Measurements from ENCODE around the gene MAP3K10.

The MAP3K10 gene

GRCh38 chr19:40177286-40178070, 13.7 kb upstream of the MAP3K10 start:
- no peaks in the 10 kb centered on the region for H3K4me1 ChIP-seq (ENCODE audit: control insufficient read depth, insufficient read depth, low read length)
- no peak overlapping the region for H3K9ac ChIP-seq (ENCODE audit: low read depth, low read length)
- H3K36me3 ChIP-seq (ENCODE audit: control insufficient read depth, insufficient read depth, low read length) = no peaks in the 10 kb centered on the region
- H3K9me3 ChIP-seq (ENCODE audit: control insufficient read depth, insufficient read depth, low read length) = no peaks in the 10 kb centered on the region
- H3K4me3 ChIP-seq (ENCODE audit: low read depth, low read length) = no peak overlapping the region
- no peaks in the 10 kb centered on the region for H3K27me3 ChIP-seq (ENCODE audit: control insufficient read depth, insufficient read depth, low read length)

GRCh38 chr19:40178756-40179155, 12.5 kb upstream of the MAP3K10 start:
- Histone ChIP-seq H3K36me3 (ENCODE audit: control insufficient read depth, insufficient read depth, low read length) (no peaks in the 10 kb centered on the region), H3K27me3 (ENCODE audit: control insufficient read depth, insufficient read depth, low read length) (no peaks in the 10 kb centered on the region), H3K9me3 (ENCODE audit: control insufficient read depth, insufficient read depth, low read length) (no peaks in the 10 kb centered on the region), H3K4me3 (ENCODE audit: low read depth, low read length) (no peak overlapping the region), H3K9ac (ENCODE audit: low read depth, low read length) (no peak overlapping the region), H3K4me1 (ENCODE audit: control insufficient read depth, insufficient read depth, low read length) (no peaks in the 10 kb centered on the region)

DNA sequence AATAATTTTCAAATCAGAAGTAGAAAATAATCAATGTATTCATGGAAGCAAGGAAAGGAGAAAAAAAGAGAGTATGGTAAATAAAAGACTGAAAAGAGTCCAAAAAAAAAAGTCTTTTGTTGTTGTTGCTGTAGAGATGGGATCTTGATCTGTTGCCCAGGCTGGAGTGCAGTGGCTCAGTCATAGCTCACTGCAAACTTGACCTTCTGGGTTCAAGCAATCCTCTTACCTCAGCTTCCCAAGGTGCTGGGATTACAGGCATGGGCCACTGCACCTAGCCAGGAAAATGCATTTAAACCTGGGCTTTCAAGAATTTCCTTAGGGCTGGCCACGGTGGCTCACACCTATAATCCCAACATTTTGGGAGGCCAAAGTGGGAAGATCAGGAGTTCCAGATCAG, 7.0 kb upstream of the MAP3K10 start:
- no peak overlapping the region for H3K9ac ChIP-seq (ENCODE audit: low read depth, low read length)
- H3K27me3 ChIP-seq (ENCODE audit: control insufficient read depth, insufficient read depth, low read length) = no peaks in the 10 kb centered on the region
- no peaks in the 10 kb centered on the region for H3K9me3 ChIP-seq (ENCODE audit: control insufficient read depth, insufficient read depth, low read length)
- H3K4me3 ChIP-seq (ENCODE audit: low read depth, low read length) = no peak overlapping the region
- no peaks in the 10 kb centered on the region for H3K4me1 ChIP-seq (ENCODE audit: control insufficient read depth, insufficient read depth, low read length)
- H3K36me3 ChIP-seq (ENCODE audit: control insufficient read depth, insufficient read depth, low read length) = no peaks in the 10 kb centered on the region

DNA sequence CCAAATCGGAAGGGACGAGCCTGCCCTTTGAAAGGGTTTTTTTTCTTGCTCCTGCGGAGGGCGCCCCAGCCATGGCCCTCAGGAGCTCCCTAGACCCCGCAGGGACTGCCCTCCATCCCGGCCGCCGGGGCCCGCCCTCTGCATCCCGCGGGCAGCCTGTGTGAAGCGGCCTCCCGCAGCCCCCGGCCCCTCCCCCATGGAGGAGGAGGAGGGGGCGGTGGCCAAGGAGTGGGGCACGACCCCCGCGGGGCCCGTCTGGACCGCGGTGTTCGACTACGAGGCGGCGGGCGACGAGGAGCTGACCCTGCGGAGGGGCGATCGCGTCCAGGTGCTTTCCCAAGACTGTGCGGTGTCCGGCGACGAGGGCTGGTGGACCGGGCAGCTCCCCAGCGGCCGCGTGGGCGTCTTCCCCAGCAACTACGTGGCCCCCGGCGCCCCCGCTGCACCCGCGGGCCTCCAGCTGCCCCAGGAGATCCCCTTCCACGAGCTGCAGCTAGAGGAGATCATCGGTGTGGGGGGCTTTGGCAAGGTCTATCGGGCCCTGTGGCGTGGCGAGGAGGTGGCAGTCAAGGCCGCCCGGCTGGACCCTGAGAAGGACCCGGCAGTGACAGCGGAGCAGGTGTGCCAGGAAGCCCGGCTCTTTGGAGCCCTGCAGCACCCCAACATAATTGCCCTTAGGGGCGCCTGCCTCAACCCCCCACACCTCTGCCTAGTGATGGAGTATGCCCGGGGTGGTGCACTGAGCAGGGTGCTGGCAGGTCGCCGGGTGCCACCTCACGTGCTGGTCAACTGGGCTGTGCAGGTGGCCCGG, 815 bp downstream of the MAP3K10 start:
- H3K36me3 ChIP-seq (ENCODE audit: control insufficient read depth, insufficient read depth, low read length) = peaks cover 2% of the 10 kb centered on the region
- H3K4me1 ChIP-seq (ENCODE audit: control insufficient read depth, insufficient read depth, low read length) = peaks cover 5% of the 10 kb centered on the region
- no peaks in the 10 kb centered on the region for H3K27me3 ChIP-seq (ENCODE audit: control insufficient read depth, insufficient read depth, low read length)
- peak overlapping the region; percentile 50 for H3K4me3 ChIP-seq (ENCODE audit: low read depth, low read length)
- H3K9ac ChIP-seq (ENCODE audit: low read depth, low read length) = no peak overlapping the region
- no peaks in the 10 kb centered on the region for H3K9me3 ChIP-seq (ENCODE audit: control insufficient read depth, insufficient read depth, low read length)

DNA sequence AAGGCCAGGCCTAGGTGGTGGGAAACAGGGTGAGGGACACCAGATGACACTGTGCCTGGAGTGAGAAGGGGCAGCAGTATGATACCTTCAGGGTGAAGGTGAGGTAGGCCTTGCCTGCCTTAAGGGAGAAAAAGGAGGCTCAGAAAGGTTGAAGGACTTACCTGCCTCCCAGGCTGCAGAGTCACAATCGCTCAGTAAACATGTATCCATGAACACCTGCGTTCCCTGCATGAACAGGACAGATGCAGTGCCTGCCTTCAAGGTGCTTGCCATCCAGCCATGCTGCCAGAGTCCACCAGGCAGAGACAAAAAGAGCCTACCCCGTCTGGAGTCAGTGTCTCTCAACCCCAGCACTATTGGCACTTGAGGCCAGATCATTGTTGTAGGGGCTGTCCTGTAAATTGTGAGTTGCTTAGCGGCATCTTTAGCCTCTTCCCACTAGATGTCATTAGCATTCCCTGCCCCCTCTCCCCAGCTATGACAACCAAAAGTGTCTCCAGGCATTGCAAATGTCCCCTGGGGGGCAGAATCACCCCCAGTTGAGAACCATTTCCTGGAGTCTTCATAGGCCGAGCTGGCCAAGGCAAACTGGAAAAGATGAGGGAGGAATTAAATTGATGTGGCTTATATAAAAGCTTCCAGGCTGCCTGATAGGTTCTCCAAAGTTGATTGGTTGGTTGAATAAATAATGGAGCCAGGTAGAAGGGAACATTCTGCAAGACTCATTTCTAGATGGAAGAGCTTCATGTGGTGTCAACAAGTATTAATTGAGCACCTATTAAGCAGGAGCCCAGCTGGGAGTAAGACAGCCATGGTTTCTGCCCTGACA, 1.7 kb downstream of the MAP3K10 start:
- peaks cover 5% of the 10 kb centered on the region for H3K4me1 ChIP-seq (ENCODE audit: control insufficient read depth, insufficient read depth, low read length)
- no peaks in the 10 kb centered on the region for H3K9me3 ChIP-seq (ENCODE audit: control insufficient read depth, insufficient read depth, low read length)
- H3K9ac ChIP-seq (ENCODE audit: low read depth, low read length) = no peak overlapping the region
- peaks cover 3% of the 10 kb centered on the region for H3K36me3 ChIP-seq (ENCODE audit: control insufficient read depth, insufficient read depth, low read length)
- peak overlapping the region; percentile 1 for H3K4me3 ChIP-seq (ENCODE audit: low read depth, low read length)
- H3K27me3 ChIP-seq (ENCODE audit: control insufficient read depth, insufficient read depth, low read length) = no peaks in the 10 kb centered on the region

DNA sequence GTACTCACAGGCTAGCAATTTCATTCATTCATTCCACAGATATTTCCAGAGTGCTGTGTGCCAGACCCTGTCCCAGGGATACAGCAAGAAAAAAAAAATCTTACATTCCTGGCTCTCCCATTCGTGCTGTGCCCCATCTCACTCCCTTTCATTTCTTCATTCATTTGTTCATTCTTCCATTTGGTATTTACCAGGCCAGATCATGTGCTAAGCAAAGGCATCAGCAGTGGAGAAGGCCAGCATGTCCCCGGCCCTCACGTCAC, 2.3 kb downstream of the MAP3K10 start:
- peaks cover 5% of the 10 kb centered on the region for H3K4me1 ChIP-seq (ENCODE audit: control insufficient read depth, insufficient read depth, low read length)
- H3K36me3 ChIP-seq (ENCODE audit: control insufficient read depth, insufficient read depth, low read length) = peaks cover 3% of the 10 kb centered on the region
- H3K27me3 ChIP-seq (ENCODE audit: control insufficient read depth, insufficient read depth, low read length) = no peaks in the 10 kb centered on the region
- H3K9me3 ChIP-seq (ENCODE audit: control insufficient read depth, insufficient read depth, low read length) = no peaks in the 10 kb centered on the region
- H3K4me3 ChIP-seq (ENCODE audit: low read depth, low read length) = no peak overlapping the region
- no peak overlapping the region for H3K9ac ChIP-seq (ENCODE audit: low read depth, low read length)

DNA sequence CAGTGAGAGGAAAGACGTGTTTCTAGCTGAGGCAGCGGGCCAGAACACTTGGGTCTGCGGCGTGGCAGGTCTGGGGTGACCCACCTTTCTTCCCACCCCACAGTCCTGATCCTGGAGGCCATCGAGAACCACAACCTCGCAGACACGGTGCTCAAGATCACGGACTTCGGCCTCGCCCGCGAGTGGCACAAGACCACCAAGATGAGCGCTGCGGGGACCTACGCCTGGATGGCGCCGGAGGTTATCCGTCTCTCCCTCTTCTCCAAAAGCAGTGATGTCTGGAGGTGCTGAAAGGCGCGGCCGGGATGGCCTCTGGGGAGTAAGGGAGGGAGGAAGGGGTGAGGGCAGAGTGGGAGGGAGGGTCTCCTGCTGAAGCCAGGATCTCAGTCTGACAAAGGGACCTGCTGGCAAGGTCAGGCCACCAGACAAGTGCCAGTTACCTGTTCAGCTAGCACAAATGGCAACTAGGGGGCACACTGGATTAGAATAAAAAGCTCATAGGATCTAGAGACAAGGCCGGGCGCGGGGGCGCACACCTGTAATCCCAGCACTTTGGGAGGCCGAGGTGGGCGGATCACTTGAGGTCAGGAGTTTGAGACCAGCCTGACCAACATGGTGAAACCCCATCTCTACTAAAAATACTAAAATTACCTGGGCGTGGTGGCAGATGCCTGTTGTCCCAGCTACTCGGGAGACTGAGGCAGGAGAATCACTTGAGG, 7.2 kb downstream of the MAP3K10 start:
- Histone ChIP-seq H3K4me3 (ENCODE audit: low read depth, low read length) (no peak overlapping the region), H3K9me3 (ENCODE audit: control insufficient read depth, insufficient read depth, low read length) (no peaks in the 10 kb centered on the region), H3K27me3 (ENCODE audit: control insufficient read depth, insufficient read depth, low read length) (no peaks in the 10 kb centered on the region), H3K9ac (ENCODE audit: low read depth, low read length) (no peak overlapping the region), H3K4me1 (ENCODE audit: control insufficient read depth, insufficient read depth, low read length) (no peaks in the 10 kb centered on the region), H3K36me3 (ENCODE audit: control insufficient read depth, insufficient read depth, low read length) (peaks cover 3% of the 10 kb centered on the region)

- H3K4me1 ChIP-seq (ENCODE audit: control insufficient read depth, insufficient read depth, low read length) = peaks cover 1% of the 10 kb centered on the region
- no peak overlapping the region for H3K9ac ChIP-seq (ENCODE audit: low read depth, low read length)
- no peak overlapping the region for H3K4me3 ChIP-seq (ENCODE audit: low read depth, low read length)
These were observed 9.3 kb downstream of the MAP3K10 start for GRCh38 chr19:40200341-40201099.

DNA sequence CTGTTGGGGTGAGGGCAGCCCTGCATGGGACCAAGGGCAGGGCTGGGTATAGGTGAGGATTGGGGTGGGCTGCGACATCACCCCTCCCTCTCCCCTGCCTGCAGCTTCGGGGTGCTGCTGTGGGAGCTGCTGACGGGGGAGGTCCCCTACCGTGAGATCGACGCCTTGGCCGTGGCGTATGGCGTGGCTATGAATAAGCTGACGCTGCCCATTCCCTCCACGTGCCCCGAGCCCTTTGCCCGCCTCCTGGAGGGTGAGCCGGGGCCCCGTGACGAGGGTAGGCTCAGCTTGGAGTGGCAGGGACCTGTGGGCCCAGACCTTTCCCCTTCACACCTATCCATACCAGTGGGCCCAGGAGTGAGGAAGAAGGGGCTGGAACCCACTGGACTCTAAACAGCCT, 13.2 kb downstream of the MAP3K10 start:
- peaks cover 3% of the 10 kb centered on the region for H3K4me1 ChIP-seq (ENCODE audit: control insufficient read depth, insufficient read depth, low read length)
- no peak overlapping the region for H3K4me3 ChIP-seq (ENCODE audit: low read depth, low read length)
- no peak overlapping the region for H3K9ac ChIP-seq (ENCODE audit: low read depth, low read length)
- H3K36me3 ChIP-seq (ENCODE audit: control insufficient read depth, insufficient read depth, low read length) = no peaks in the 10 kb centered on the region
- H3K9me3 ChIP-seq (ENCODE audit: control insufficient read depth, insufficient read depth, low read length) = no peaks in the 10 kb centered on the region
- no peaks in the 10 kb centered on the region for H3K27me3 ChIP-seq (ENCODE audit: control insufficient read depth, insufficient read depth, low read length)

More at GRCh38 chr19:40200341-40201099, 9.3 kb downstream of the MAP3K10 start:
- H3K9me3 ChIP-seq (ENCODE audit: control insufficient read depth, insufficient read depth, low read length) = no peaks in the 10 kb centered on the region
- H3K36me3 ChIP-seq (ENCODE audit: control insufficient read depth, insufficient read depth, low read length) = peaks cover 3% of the 10 kb centered on the region
- H3K27me3 ChIP-seq (ENCODE audit: control insufficient read depth, insufficient read depth, low read length) = no peaks in the 10 kb centered on the region

DNA sequence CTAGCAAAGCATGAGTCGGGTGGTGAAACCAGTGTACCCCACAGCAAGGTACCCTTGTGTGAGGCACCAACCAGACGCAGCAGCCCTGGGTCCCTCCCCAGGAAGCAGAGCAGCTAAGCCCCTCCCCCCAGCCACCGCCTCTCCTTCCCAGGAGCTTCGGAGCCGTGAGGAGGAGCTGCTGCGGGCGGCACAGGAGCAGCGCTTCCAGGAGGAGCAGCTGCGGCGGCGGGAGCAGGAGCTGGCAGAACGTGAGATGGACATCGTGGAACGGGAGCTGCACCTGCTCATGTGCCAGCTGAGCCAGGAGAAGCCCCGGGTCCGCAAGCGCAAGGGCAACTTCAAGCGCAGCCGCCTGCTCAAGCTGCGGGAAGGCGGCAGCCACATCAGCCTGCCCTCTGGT, 14.5 kb downstream of the MAP3K10 start:
- Histone ChIP-seq H3K9me3 (ENCODE audit: control insufficient read depth, insufficient read depth, low read length) (no peaks in the 10 kb centered on the region), H3K9ac (ENCODE audit: low read depth, low read length) (no peak overlapping the region), H3K4me1 (ENCODE audit: control insufficient read depth, insufficient read depth, low read length) (peaks cover 3% of the 10 kb centered on the region), H3K27me3 (ENCODE audit: control insufficient read depth, insufficient read depth, low read length) (no peaks in the 10 kb centered on the region), H3K36me3 (ENCODE audit: control insufficient read depth, insufficient read depth, low read length) (no peaks in the 10 kb centered on the region), H3K4me3 (ENCODE audit: low read depth, low read length) (no peak overlapping the region)

GRCh38 chr19:40208602-40209001, 17.4 kb downstream of the MAP3K10 start:
- Histone ChIP-seq H3K4me3 (ENCODE audit: low read depth, low read length) (no peak overlapping the region), H3K36me3 (ENCODE audit: control insufficient read depth, insufficient read depth, low read length) (peaks cover 3% of the 10 kb centered on the region), H3K9me3 (ENCODE audit: control insufficient read depth, insufficient read depth, low read length) (no peaks in the 10 kb centered on the region), H3K27me3 (ENCODE audit: control insufficient read depth, insufficient read depth, low read length) (no peaks in the 10 kb centered on the region), H3K4me1 (ENCODE audit: control insufficient read depth, insufficient read depth, low read length) (peaks cover 3% of the 10 kb centered on the region), H3K9ac (ENCODE audit: low read depth, low read length) (no peak overlapping the region)

Measured in iPS-15b (cell line).